ENCODE measurements around the gene NYNRIN. TPM values are rescaled to one million over a fixed set of nuclear protein-coding genes. Genes with fewer than 3 reads are reported as not detected.

Gene NYNRIN
- total and polyA plus RNA-seq, 2 donors: 13.5 to 35.4 TPM

DNA sequence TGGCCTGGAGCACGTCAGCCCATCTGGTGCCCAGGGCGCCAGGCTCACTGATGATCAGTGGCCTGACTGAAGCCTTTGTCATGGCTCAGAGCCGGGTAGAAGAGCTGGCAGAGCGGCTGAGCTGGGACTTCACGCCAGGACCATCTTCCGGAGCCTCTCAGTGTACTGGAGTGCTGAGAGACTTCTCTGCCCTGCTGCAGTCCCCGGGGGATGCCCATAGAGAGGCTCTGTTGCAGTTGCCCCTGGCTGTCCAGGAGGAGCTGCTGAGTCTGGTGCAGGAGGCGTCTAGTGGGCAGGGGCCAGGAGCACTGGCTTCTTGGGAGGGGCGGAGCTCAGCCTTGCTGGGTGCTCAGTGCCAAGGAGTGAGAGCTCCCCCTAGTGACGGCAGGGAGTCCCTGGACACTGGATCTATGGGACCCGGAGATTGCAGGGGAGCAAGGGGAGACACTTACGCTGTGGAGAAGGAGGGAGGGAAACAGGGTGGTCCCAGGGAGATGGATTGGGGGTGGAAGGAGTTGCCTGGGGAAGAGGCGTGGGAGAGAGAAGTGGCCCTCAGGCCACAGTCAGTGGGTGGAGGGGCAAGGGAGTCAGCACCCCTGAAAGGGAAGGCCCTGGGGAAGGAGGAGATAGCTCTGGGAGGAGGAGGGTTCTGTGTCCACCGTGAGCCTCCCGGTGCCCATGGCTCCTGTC, 32.9 kb downstream of the NYNRIN start:
- 37% methylated on average over 15 of the region's 15 CpGs for WGBS
- DNase-seq (ENCODE audit: extremely low spot score): peak; percentile 53
- Histone ChIP-seq H3K4me1 (ENCODE audit: insufficient read depth) (no peaks in the 10 kb centered on the region), H3K27ac (ENCODE audit: low read depth) (no peak overlapping the region), H3K4me3 (ENCODE audit: low read depth, low read length) (no peak overlapping the region), H3K36me3 (ENCODE audit: insufficient read depth) (no peaks in the 10 kb centered on the region)

DNA sequence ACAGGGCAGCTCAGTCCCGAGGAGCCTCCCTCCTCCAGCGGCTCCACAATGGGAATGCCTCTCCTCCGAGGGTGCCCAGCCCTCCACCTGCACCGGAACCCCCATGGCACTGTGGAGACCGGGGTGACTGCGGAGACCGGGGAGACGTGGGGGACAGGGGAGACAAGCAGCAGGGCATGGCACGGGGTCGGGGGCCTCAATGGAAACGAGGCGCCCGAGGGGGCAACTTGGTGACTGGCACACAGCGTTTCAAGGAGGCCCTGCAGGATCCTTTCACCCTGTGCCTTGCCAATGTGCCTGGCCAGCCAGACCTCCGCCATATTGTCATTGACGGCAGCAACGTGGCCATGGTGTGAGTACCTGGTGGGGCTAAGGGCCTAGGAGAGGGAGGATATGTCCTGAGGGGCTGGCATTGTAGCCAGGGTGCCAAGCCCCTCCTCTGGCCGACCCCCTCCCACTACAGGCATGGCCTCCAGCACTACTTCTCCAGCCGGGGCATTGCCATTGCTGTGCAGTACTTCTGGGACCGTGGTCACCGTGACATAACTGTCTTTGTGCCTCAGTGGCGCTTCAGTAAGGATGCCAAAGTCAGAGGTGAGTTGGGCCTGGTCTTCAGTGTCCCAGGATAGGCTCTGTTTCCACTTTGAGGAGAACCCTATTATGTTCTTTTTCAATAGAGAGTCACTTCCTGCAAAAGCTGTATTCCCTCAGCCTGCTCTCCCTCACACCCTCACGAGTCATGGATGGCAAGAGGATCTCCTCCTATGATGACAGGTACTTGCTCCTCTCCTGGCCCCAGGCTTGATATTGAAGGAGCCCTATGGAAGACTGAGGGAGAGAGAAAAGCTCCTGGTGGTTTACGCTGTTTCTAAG, 33.7 kb downstream of the NYNRIN start:
- WGBS: 83% methylated on average over 24 of the region's 24 CpGs

DNA sequence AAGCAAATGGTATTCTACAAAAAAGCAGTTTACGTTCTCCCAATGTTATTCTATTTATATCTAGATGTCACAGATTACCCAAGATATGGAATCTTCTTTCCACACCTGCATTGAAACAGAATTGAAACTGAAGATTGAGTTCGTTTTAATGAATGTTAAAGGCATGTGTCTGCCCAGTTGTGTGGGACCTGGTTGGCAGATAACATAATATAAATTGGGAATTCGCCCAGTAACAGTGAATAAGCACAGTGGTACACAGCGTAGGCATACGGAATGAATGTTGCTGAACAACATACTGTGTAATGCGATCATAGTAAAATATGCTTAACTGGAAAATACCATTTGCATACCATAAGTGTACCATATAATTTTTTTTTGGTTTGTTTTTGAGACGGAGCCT, 35.2 kb downstream of the NYNRIN start:
- no peaks in the 10 kb centered on the region for H3K4me1 ChIP-seq (ENCODE audit: insufficient read depth)
- no peaks in the 10 kb centered on the region for H3K36me3 ChIP-seq (ENCODE audit: insufficient read depth)
- WGBS: 81% methylated on average over 7 of the region's 7 CpGs

More for the DNA sequence above, 33.7 kb downstream of the NYNRIN start:
- no peak for DNase-seq (ENCODE audit: extremely low spot score)
- H3K36me3 ChIP-seq (ENCODE audit: insufficient read depth): no peaks in the 10 kb centered on the region
- H3K4me1 ChIP-seq (ENCODE audit: insufficient read depth): no peaks in the 10 kb centered on the region
- no peak overlapping the region for H3K4me3 ChIP-seq (ENCODE audit: low read depth, low read length)
- no peak overlapping the region for H3K27ac ChIP-seq (ENCODE audit: low read depth)

DNA sequence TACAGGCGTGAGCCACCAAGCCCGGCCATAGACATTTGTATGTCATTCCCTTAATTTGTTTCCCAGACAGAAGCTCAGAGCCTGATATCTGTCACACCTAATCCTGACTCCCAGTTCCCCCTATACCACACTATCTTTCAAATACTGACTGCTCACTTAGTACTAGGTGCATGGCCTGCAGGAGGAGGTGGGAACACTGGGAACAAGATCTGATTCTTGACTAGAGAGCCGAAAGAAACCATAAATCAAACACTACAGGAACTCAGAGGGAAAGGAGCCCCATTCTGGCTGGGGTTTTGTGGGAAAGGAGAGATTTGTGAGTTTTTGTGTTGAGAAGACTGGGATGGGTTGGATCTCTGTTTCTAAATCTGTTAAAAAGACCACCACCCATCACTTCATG, 35.9 kb downstream of the NYNRIN start:
- no peak overlapping the region for H3K27ac ChIP-seq (ENCODE audit: low read depth)

More for the DNA sequence above, 35.2 kb downstream of the NYNRIN start:
- H3K4me3 ChIP-seq (ENCODE audit: low read depth, low read length): no peak overlapping the region
- no peak for DNase-seq (ENCODE audit: extremely low spot score)
- no peak overlapping the region for H3K27ac ChIP-seq (ENCODE audit: low read depth)

DNA sequence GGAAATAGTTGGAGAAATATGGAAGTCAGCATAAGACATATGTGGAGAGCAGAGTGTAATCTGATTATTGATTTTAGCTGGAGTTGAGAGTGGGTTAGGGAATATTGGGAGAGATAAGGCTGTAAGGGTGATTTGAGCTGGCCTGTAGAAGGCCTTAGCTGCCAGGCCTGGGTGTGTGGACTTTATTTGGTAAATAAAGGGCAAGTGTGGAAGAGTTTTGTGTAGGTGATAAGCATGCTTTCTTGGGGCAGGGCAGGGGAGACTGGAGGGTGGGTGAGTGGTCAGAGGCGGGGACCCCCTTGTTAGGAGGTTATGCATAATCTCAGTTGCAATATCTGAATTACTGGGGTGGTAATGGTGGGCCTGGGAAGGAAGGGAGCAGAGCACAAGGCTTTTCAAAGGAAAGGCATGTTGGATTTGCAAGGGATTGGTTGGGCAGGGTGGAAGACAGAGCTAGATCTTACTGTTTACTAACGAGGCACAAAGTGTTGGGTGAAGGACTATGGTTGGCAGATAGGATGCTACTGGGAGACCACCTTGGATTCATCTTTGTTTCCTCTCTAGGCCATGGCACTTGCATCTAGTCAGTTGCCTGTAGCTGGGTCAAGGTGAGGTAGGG, 36.5 kb downstream of the NYNRIN start:
- Histone ChIP-seq H3K4me1 (ENCODE audit: insufficient read depth) (no peaks in the 10 kb centered on the region), H3K4me3 (ENCODE audit: low read depth, low read length) (no peak overlapping the region), H3K27ac (ENCODE audit: low read depth) (no peak overlapping the region), H3K36me3 (ENCODE audit: insufficient read depth) (peaks cover 3% of the 10 kb centered on the region)
- DNase-seq (ENCODE audit: extremely low spot score): no peak
- 80% methylated on average over 2 of the region's 2 CpGs for WGBS

More for the DNA sequence above, 35.9 kb downstream of the NYNRIN start:
- Histone ChIP-seq H3K4me1 (ENCODE audit: insufficient read depth) (no peaks in the 10 kb centered on the region), H3K36me3 (ENCODE audit: insufficient read depth) (peaks cover 2% of the 10 kb centered on the region), H3K4me3 (ENCODE audit: low read depth, low read length) (no peak overlapping the region)
- WGBS: 73% methylated on average over 3 of the region's 3 CpGs
- DNase-seq (ENCODE audit: extremely low spot score): no peak

DNA sequence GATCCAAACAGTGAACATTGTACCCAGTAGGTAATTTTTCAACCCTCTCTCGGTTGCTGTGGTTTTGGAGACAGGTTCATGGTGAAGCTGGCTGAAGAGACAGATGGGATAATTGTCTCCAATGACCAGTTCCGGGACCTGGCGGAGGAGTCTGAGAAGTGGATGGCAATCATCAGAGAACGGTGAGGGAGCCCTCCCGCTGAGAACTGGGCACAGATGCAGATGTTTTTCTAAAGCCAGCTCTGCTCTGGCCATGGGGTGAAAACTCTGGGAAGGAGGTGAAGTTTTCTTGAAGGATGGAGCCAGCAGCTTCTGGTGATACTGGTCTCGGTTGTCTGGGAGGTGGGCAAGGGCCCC, 37.2 kb downstream of the NYNRIN start:
- WGBS: 65% methylated on average over 6 of the region's 6 CpGs
- Histone ChIP-seq H3K4me1 (ENCODE audit: insufficient read depth) (no peaks in the 10 kb centered on the region), H3K36me3 (ENCODE audit: insufficient read depth) (peaks cover 3% of the 10 kb centered on the region), H3K4me3 (ENCODE audit: low read depth, low read length) (no peak overlapping the region), H3K27ac (ENCODE audit: low read depth) (no peak overlapping the region)
- DNase-seq (ENCODE audit: extremely low spot score): no peak

DNA sequence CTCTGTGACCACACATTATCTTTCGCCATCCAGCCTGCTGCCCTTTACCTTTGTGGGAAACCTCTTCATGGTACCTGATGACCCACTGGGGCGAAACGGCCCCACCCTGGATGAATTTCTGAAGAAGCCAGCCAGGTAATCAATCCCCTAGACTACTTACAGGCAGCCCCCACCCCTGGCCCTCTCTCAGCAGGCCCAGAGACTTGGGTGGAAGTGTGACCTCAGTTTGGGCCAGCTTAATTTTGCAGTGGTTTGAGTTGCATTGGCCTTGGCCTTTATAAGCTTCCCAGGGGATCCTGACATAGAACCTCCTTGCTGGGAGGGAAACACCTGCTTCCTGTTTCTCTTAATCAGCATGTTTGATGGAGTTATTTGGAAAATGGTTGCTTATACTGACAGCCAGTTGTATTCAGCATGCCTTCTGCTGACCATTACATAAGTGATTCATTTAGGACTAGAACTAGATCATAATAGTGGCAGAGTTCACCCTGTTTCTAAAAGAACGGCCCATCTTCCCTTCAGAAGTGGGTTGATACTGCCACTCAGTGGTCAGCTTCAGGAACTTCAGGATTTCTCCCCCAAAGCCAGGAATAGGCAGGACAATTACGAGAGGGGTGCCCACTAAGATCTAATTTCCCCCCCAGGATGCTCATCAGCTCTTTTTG, 37.7 kb downstream of the NYNRIN start:
- Histone ChIP-seq H3K4me1 (ENCODE audit: insufficient read depth) (no peaks in the 10 kb centered on the region), H3K36me3 (ENCODE audit: insufficient read depth) (peaks cover 3% of the 10 kb centered on the region), H3K27ac (ENCODE audit: low read depth) (peak overlapping the region; percentile 46), H3K4me3 (ENCODE audit: low read depth, low read length) (no peak overlapping the region)
- WGBS: 56% methylated on average over 5 of the region's 5 CpGs
- no peak for DNase-seq (ENCODE audit: extremely low spot score)

DNA sequence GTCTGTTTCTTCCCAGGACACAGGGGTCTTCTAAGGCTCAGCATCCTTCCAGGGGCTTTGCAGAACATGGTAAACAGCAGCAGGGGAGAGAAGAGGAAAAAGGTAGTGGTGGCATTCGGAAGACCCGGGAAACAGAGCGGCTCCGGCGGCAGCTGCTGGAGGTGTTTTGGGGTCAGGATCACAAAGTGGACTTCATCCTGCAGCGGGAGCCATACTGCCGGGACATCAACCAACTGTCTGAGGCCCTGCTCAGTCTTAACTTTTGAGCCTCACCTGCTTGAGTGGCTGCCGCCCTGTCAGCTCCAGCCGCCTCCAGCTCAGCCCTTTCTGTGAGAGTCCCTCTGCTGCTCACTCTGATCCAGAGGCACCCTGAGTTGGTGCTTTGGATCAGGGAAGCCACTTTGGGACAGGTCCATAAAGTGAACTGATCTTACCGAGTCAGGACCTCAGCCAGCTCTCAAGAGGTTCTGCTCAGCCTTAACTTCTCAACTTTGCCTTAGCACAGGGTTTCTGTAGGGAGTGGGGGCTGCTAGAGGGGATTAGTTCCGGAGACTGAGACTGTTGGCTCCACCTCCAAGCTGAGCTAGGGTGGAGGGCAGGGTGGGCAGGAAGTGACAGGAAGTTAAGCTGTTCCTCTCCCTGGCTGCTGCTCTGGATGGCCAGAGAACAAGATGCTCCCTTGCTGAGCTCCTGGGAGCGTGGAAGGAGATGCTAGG, 38.4 kb downstream of the NYNRIN start:
- DNase-seq (ENCODE audit: extremely low spot score): no peak
- H3K4me1 ChIP-seq (ENCODE audit: insufficient read depth): no peaks in the 10 kb centered on the region
- peaks cover 3% of the 10 kb centered on the region for H3K36me3 ChIP-seq (ENCODE audit: insufficient read depth)
- no peak overlapping the region for H3K27ac ChIP-seq (ENCODE audit: low read depth)
- 64% methylated on average over 12 of the region's 12 CpGs for WGBS
- H3K4me3 ChIP-seq (ENCODE audit: low read depth, low read length): no peak overlapping the region

DNA sequence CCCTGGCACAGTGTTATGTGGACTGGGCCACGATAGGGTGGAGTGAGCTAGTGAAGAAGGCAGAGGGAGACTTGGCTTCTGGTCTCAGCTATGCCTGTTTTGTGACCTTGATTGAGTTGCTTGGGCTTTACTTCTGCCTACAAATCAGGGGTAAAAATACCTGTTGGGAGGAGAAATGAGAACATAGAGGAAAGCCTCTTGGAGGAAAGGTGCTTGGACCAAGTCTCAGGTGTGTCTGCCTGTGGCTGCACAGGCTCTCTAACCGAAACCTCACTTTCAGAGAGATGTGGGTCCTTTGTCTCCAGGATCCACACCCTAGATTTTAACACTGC, 38.9 kb downstream of the NYNRIN start:
- no peak for DNase-seq (ENCODE audit: extremely low spot score)
- no peak overlapping the region for H3K4me3 ChIP-seq (ENCODE audit: low read depth, low read length)
- H3K36me3 ChIP-seq (ENCODE audit: insufficient read depth): peaks cover 3% of the 10 kb centered on the region
- H3K27ac ChIP-seq (ENCODE audit: low read depth): no peak overlapping the region
- whole genome bisulfite sequencing: 84% methylated on average over 2 of the region's 2 CpGs
- H3K4me1 ChIP-seq (ENCODE audit: insufficient read depth): no peaks in the 10 kb centered on the region

DNA sequence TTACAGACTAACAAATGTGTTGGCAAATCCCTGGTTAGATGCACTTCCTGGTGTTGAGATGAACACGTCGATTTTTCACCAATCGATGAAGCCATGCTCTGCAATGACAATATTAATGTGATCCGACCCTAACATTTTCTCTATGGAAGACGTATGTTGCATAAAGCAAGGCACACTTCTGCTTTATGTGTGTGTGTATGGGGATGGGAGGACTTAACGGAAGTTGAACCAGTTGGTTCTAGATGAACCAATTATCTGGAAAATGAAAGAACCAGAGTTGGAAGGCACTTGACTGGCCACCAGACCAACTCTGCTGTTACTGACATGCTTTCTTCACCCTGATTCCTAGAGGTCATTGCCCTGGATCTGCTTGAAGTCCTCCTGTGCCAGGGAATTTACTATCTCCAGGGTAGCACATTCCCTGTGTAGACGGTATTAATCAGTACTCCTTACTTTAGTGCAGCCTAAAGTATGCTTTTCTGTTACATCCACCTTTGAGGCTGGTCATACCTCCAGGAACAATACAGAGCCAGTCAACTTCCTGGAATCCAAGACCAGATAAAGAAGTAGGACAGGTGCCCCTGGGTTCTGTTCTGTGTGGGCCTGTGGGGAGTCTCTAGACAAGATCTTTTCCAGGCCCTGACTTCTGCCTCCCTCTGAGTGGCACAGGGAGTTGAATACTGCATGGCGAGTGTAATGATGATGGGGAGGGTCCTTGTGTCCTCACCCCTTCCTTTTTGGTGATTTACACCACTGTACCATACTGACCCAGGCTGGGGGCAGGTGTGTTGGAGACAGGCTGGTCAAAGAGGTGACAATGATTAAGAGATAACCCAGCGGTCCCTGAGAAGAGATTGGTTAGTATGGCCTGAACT, 39.7 kb downstream of the NYNRIN start:
- no peak for DNase-seq (ENCODE audit: extremely low spot score)
- no peaks in the 10 kb centered on the region for H3K4me1 ChIP-seq (ENCODE audit: insufficient read depth)
- peaks cover 3% of the 10 kb centered on the region for H3K36me3 ChIP-seq (ENCODE audit: insufficient read depth)
- WGBS: 66% methylated on average over 9 of the region's 9 CpGs
- H3K4me3 ChIP-seq (ENCODE audit: low read depth, low read length): no peak overlapping the region
- no peak overlapping the region for H3K27ac ChIP-seq (ENCODE audit: low read depth)

DNA sequence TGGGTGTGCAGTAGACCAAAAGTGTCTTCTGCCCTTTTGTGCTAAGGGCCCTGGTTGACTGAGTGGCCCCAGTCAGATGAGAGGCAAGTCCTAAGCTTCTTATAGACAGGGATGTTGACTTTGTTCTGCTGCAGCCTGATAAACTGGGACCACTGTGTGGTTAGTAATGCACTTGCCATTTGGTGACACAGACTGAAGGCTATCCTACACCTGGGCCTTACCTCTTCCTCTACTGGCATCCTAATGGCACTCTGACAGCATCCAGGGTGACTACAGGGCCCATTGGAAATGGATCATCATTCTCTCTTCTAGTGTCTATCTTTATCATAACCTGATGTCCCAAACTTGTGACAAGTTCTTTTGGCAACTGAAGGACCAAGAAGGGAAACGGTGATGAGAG, 40.5 kb downstream of the NYNRIN start:
- DNase-seq (ENCODE audit: extremely low spot score): no peak
- no peaks in the 10 kb centered on the region for H3K4me1 ChIP-seq (ENCODE audit: insufficient read depth)

DNA sequence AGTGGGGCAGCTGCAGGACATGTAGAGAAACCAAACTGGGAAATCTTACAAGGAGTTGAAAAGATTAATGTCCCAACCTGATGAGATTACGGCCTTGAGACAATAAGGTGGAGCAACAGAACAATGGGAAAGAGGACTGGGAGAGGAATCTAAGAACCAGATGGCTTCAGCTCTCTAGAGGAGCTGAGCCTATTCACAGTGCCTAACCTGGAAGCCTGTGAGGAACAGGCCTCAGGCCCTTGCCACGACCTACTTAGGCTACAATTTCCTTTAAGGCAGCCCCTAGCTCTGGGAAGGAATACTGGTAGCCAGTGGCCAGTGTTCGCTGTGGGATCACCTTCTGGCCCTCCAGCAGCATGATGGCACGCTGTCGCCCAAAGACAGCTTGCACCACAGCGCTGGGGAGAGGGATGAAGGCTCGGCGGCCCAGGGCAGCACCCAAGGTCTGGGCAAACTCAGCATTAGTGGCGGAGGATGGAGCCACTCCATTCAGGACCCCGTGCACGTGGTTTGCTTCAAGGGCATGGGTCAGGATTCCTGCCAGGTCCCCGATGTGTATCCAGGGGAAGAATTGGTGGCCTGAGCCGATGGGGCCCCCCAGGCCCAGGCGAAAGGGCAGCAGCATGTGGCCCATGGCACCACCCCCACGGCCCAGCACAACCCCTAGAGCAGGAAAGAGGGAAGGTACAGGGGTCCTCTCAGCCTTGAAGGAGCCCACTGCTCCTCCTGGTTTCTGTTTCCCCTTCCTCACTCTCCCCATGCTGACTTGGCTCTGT, 41.2 kb downstream of the NYNRIN start:
- Histone ChIP-seq H3K27ac (ENCODE audit: low read depth) (no peak overlapping the region), H3K4me3 (ENCODE audit: low read depth, low read length) (no peak overlapping the region), H3K4me1 (ENCODE audit: insufficient read depth) (no peaks in the 10 kb centered on the region), H3K36me3 (ENCODE audit: insufficient read depth) (peaks cover 3% of the 10 kb centered on the region)
- no peak for DNase-seq (ENCODE audit: extremely low spot score)
- 74% methylated on average over 15 of the region's 15 CpGs for WGBS

More for the DNA sequence above, 40.5 kb downstream of the NYNRIN start:
- 53% methylated on average over 1 of the region's 1 CpG for WGBS
- no peak overlapping the region for H3K27ac ChIP-seq (ENCODE audit: low read depth)
- H3K4me3 ChIP-seq (ENCODE audit: low read depth, low read length): no peak overlapping the region
- peaks cover 3% of the 10 kb centered on the region for H3K36me3 ChIP-seq (ENCODE audit: insufficient read depth)
